Tibial artery (tissue), 4 donors: ENCODE measurements around the gene SLC7A14.

ENCODE experiments used
- DNase-seq, 2 donors: peaks; one replicate each; pipeline ENCODE4 v3.0.0-alpha.2; 2019
- H3K27ac ChIP-seq, 2 donors: fragments of 200-600 bp; sonication (generic) in 1 of 2; 1 replicate in 1 of 2; 2 replicates in 1 of 2; pipeline ENCODE4 v1.5.1; 2018 to 2019; ENCODE audit warnings: mild to moderate bottlenecking in 1 of 2
- H3K27me3 ChIP-seq, 2 donors: fragments of 200-600 bp; sonication (generic) in 1 of 2; one replicate each; pipeline versions ENCODE4 v1.5.1 to v1.6.0; 2016 to 2019
- H3K36me3 ChIP-seq, 3 donors: fragments of 200-600 bp; sonication (generic) in 2 of 3; one replicate each; pipeline ENCODE4 v1.5.1; 2016 to 2019; ENCODE audit warnings: mild to moderate bottlenecking in 2 of 3
- H3K4me1 ChIP-seq, 4 donors: fragments of 200-600 bp; sonication (generic) in 2 of 4; 1 replicate in 3 of 4; 2 replicates in 1 of 4; pipeline ENCODE4 v1.5.1; 2016 to 2019
- H3K4me3 ChIP-seq, 2 donors: fragments of 200-600 bp; sonication (generic) in 1 of 2; 1 replicate in 1 of 2; 2 replicates in 1 of 2; pipeline ENCODE4 v1.5.1; 2018 to 2019; ENCODE audit warnings: mild to moderate bottlenecking in 2 of 2
- H3K9me3 ChIP-seq, 3 donors: fragments of 200-600 bp; sonication (generic) in 1 of 3; one replicate each; pipeline ENCODE4 v1.5.1; 2016 to 2019
- CTCF ChIP-seq, 2 experiments: fragments of 200-600 bp in 1 of 2; fragments of 450-650 bp in 1 of 2; IDR thresholded peaks; one replicate each; pipeline ENCODE4 v1.5.1; 2017 to 2019; ENCODE audit warnings: antibody characterized with exemption in 2 of 2, mild to moderate bottlenecking in 1 of 2, moderate library complexity in 1 of 2
- intact Hi-C: fragments of 100-400 bp; cut with DNase I; formaldehyde crosslinking; loops from one replicate; pipeline ENCODE4 v1.15.0; 2023; ENCODE audit warnings: low total_unique reads

SLC7A14 gene

GRCh38 chr3:170491901-170492300 is 94.0 kb downstream of the SLC7A14 start:
- Histone ChIP-seq H3K9me3 (no peaks in the 10 kb centered on the region), H3K4me3 (no peak overlapping the region), H3K27me3 (peaks cover 0 to 2% of the 10 kb centered on the region in 2 donors), H3K36me3 (no peaks in the 10 kb centered on the region), H3K27ac (no peak overlapping the region), H3K4me1 (peaks cover 0 to 6% (median 0%) of the 10 kb centered on the region in 4 donors)
- intact Hi-C loops: no loop called here
- no peak for TF ChIP-seq CTCF (IDR thresholded peaks at IDR 0.05)
- DNase-seq: no peak

DNA sequence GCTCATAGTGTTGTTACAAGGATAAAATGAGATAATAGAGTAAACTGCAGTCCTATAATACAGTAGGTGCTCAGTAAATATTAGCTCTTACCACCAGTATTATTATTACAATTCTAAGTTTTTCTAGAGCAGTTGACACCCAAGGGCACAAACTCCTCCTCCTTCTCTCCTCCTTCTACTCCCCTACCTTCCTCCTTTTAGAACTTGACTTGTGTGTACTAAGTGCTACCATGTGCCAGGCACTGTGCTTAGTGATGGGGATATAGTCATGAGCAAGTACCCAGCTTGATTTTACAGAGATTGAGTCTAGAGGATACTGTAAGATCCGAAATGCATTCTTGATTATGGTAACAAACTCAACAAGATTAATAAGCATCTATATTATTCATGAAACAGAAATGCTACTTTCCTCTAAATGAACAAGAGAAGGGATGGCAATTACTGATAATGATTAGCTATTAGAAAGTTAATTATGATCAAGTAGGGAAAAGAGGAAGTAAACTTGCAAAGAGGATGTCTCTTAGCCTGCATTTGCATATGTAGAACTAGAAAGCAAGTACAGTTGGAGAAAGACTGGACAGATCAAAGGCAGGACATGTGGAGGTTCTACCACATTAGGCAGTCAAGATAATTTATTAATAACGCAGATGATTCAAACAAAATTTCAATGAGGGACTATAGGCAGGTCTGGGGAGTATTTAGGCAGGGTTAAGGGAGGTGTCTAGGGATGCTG is 94.9 kb downstream of the SLC7A14 start:
- no peaks in the 10 kb centered on the region for H3K9me3 ChIP-seq
- H3K27me3 ChIP-seq: peaks cover 0 to 2% of the 10 kb centered on the region in 2 donors
- intact Hi-C loops: no loop called here
- H3K4me1 ChIP-seq: peaks cover 0 to 6% (median 0%) of the 10 kb centered on the region in 4 donors
- H3K4me3 ChIP-seq: no peak overlapping the region
- no peak overlapping the region for H3K27ac ChIP-seq
- DNase-seq: no peak
- no peaks in the 10 kb centered on the region for H3K36me3 ChIP-seq
- TF ChIP-seq CTCF (IDR thresholded peaks at IDR 0.05): no peak

DNA sequence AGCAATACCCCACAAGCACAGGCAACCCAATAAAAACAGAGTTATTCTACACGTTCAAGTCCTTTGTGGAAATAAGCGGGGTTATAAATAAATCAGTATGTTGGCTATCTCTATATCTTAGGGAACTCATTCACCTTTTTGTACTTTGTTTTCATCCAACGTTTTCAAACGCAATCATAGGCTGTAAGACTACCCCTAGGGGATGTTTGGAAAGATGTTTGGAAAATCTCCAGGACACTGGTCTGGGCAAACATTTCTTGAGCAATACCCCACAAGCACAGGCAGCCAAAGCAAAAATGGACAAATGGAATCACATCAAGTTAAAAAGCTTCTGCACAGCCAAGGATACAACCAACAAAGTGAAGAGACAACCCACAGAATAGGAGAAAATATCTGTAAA is 97.1 kb downstream of the SLC7A14 start:
- Histone ChIP-seq H3K27me3 (peaks cover 0 to 5% of the 10 kb centered on the region in 2 donors), H3K27ac (no peak overlapping the region), H3K36me3 (no peaks in the 10 kb centered on the region), H3K4me1 (peaks cover 0 to 6% (median 0%) of the 10 kb centered on the region in 4 donors), H3K9me3 (no peaks in the 10 kb centered on the region), H3K4me3 (no peak overlapping the region)
- intact Hi-C loops: no loop called here
- no peak for TF ChIP-seq CTCF (IDR thresholded peaks at IDR 0.05)
- DNase-seq: no peak

- Histone ChIP-seq H3K4me3 (no peak overlapping the region), H3K27me3 (peaks cover 0 to 5% of the 10 kb centered on the region in 2 donors), H3K27ac (no peak overlapping the region), H3K36me3 (no peaks in the 10 kb centered on the region), H3K9me3 (no peaks in the 10 kb centered on the region), H3K4me1 (peaks cover 0 to 6% (median 0%) of the 10 kb centered on the region in 4 donors)
- DNase-seq: no peak
- intact Hi-C loops: no loop called here
- TF ChIP-seq CTCF (IDR thresholded peaks at IDR 0.05): no peak
These were observed 98.8 kb downstream of the SLC7A14 start for GRCh38 chr3:170487031-170487430.

DNA sequence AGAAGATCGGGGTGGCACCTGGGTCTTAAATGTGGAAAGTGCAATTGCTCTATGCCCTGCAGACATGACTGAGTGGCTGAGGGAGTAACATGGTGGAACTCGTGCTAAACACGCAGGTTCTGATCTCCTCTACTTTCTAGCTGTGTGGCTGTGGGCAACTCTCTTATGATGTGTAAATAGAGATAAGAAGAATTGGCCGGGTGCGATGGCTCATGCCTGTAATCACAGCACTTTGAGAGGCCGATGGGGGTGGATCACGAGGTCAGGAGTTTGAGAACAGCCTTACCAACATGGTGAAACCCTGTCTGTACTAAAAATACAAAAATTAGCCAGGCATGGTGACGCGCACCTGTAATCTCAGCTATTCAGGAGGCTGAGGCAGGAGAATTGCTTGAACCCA is 99.5 kb downstream of the SLC7A14 start:
- no peak for TF ChIP-seq CTCF (IDR thresholded peaks at IDR 0.05)
- DNase-seq: no peak
- Histone ChIP-seq H3K4me1 (peaks cover 0 to 6% (median 0%) of the 10 kb centered on the region in 4 donors), H3K36me3 (no peaks in the 10 kb centered on the region), H3K4me3 (no peak overlapping the region), H3K27me3 (peaks cover 0 to 5% of the 10 kb centered on the region in 2 donors), H3K27ac (no peak overlapping the region), H3K9me3 (no peaks in the 10 kb centered on the region)
- intact Hi-C loops: no loop called here
